A549 (cell line): ENCODE results near the gene C7orf57. TPM values are rescaled to one million over a fixed set of nuclear protein-coding genes. Genes with fewer than 3 reads are reported as not detected.

Experiments
- ATAC-seq, 2 experiments: fragments of 200-7000 bp in 1 of 2; fragments of >200 bp in 1 of 2; cut with Nextera tagmentation in 1 of 2; cut with Tn5 transposase in 1 of 2; 3 replicates each; pipeline versions ENCODE4 v1.8.0 to v1.9.1; 2018 to 2020; ENCODE audit warnings: mild to moderate bottlenecking in 1 of 2, moderate library complexity in 1 of 2
- CTCF ChIA-PET: fragments of 300-600 bp; sonication (Branson Sonifier 250); formaldehyde crosslinking; extraction: SDS; loops from one replicate; lab custom pipeline; 2021; ENCODE audit warnings: antibody characterized with exemption, inconsistent platforms; lab: Yijun Ruan, JAX
- POLR2A ChIA-PET: fragments of 350-600 bp; formaldehyde crosslinking; extraction: SDS; loops from one replicate; lab custom pipeline; 2021; ENCODE audit warnings: antibody characterized with exemption, inconsistent platforms; lab: Yijun Ruan, JAX
- DNase-seq, 2 experiments: peaks; one replicate each; pipeline versions ENCODE4 v3.0.0 to v3.0.0-alpha.2; 2011 to 2016; ENCODE audit warnings: low read depth in 1 of 2, low spot score in 1 of 2
- FAIRE-seq: peaks from 2 replicates; lab custom pipeline; 2011; peaks lifted over from hg19 to GRCh38; lab: Jason Lieb, UNC
- H3K27ac ChIP-seq, 2 experiments: fragments of >200 bp; sonication (Bioruptor Twin); formaldehyde crosslinking; 3 replicates each; pipeline ENCODE4 v1.5.1; 2016 to 2017
- H3K4me1 ChIP-seq: fragments of >200 bp; sonication (Bioruptor Twin); formaldehyde crosslinking; 3 replicates; pipeline ENCODE4 v1.6.1; 2016
- H3K4me2 ChIP-seq: fragments of >200 bp; sonication (Bioruptor Twin); formaldehyde crosslinking; 3 replicates; pipeline ENCODE4 v1.6.1; 2016
- H3K4me3 ChIP-seq: fragments of >200 bp; sonication (Bioruptor Twin); formaldehyde crosslinking; 3 replicates; pipeline ENCODE4 v1.5.1; 2016
- H3K9me3 ChIP-seq: fragments of >200 bp; sonication (Bioruptor Twin); formaldehyde crosslinking; 3 replicates; pipeline ENCODE4 v1.6.1; 2016
- CTCF ChIP-seq: fragments of >200 bp; sonication (Bioruptor Twin); formaldehyde crosslinking; IDR thresholded peaks from 3 replicates; pipeline ENCODE4 v1.5.1; 2016
- HEYL ChIP-seq: fragments of 250-450 bp; sonication (Bioruptor Pico); IDR thresholded peaks from 2 replicates; pipeline ENCODE4 v1.8.0; 2021; ENCODE audit warnings: mild to moderate bottlenecking, moderate library complexity
- HOXB13 ChIP-seq: fragments of 250-450 bp; sonication (Bioruptor Pico); IDR thresholded peaks from 2 replicates; pipeline ENCODE4 v1.5.0; 2020; ENCODE audit warnings: low read depth, mild to moderate bottlenecking, moderate library complexity
- HOXB5 ChIP-seq: fragments of 250-450 bp; sonication (Bioruptor Pico); IDR thresholded peaks from 2 replicates; pipeline ENCODE4 v1.5.0; 2020; ENCODE audit warnings: mild to moderate bottlenecking, moderate library complexity
- KDM1A ChIP-seq: fragments of 200-600 bp; sonication (generic); IDR thresholded peaks from 2 replicates; pipeline ENCODE4 v1.6.1; 2016; ENCODE audit warnings: low read depth, mild to moderate bottlenecking
- NFE2L2 ChIP-seq: fragments of 150-350 bp; conservative IDR thresholded peaks from 2 replicates; pipeline ENCODE4 v1.6.1; 2014; ENCODE audit warnings: low read length
- POLR2AphosphoS2 ChIP-seq: conservative IDR thresholded peaks from 2 replicates; pipeline ENCODE4 v1.6.1; 2012; ENCODE audit warnings: low read length, improper control_type of control experiment, inconsistent platforms
- REST ChIP-seq: fragments of 200-600 bp; sonication (generic); IDR thresholded peaks from 2 replicates; pipeline ENCODE4 v1.6.1; 2016; ENCODE audit warnings: antibody characterized with exemption, mild to moderate bottlenecking, moderate library complexity
- SMC3 ChIP-seq: fragments of >200 bp; sonication (Bioruptor Twin); formaldehyde crosslinking; IDR thresholded peaks from 3 replicates; pipeline ENCODE4 v1.6.1; 2018; ENCODE audit warnings: inconsistent platforms
- ZNF302 ChIP-seq: fragments of 250-450 bp; sonication (Bioruptor Pico); IDR thresholded peaks from 2 replicates; pipeline ENCODE4 v1.9.0; 2021; ENCODE audit warnings: inconsistent platforms, mild to moderate bottlenecking, moderate library complexity
- ZSCAN20 ChIP-seq: fragments of 250-450 bp; sonication (Bioruptor Pico); IDR thresholded peaks from 2 replicates; pipeline ENCODE4 v1.8.0; 2022; ENCODE audit warnings: mild to moderate bottlenecking, moderate library complexity
- WGBS: methylation state at CpG from one replicate; pipeline ENCODE4 v1.1.6; 2017; ENCODE audit errors: missing lambda C conversion rate; 5-methylcytosine and 5-hydroxymethylcytosine counted together
- polyA plus RNA-seq, 4 experiments: library from polyadenylated mRNA; depleted of rRNA in 3 of 4; stranded (reverse); fragments of >200 nt; fragmentation: RNase III in 1 of 4; extraction: RNeasy Plus Mini Kit Qiagen cat#74134 plus additional on column Dnase treatment in 1 of 4; gene quantifications; 2 replicates in 3 of 4; 3 replicates in 1 of 4; pipeline ENCODE4 v1.2.3, GENCODE V29; 2011 to 2017
- TF ChIP-seq, protein P1 (sequence below): fragments of >200 bp; sonication (Bioruptor Twin); formaldehyde crosslinking; IDR thresholded peaks from 3 replicates; pipeline ENCODE4 v1.6.1; 2016
- TF ChIP-seq, protein P2 (sequence below): IDR thresholded peaks from 2 replicates; pipeline ENCODE4 v1.6.1; 2012
- TF ChIP-seq, protein P3 (sequence below): IDR thresholded peaks from 2 replicates; pipeline ENCODE4 v1.6.1; 2012; ENCODE audit warnings: low read depth, borderline replicate concordance

Gene C7orf57
- polyA plus RNA-seq, 2 of the 4 experiments (the other 2 are of a cell fraction) = 0.05 to 0.09 TPM

DNA sequence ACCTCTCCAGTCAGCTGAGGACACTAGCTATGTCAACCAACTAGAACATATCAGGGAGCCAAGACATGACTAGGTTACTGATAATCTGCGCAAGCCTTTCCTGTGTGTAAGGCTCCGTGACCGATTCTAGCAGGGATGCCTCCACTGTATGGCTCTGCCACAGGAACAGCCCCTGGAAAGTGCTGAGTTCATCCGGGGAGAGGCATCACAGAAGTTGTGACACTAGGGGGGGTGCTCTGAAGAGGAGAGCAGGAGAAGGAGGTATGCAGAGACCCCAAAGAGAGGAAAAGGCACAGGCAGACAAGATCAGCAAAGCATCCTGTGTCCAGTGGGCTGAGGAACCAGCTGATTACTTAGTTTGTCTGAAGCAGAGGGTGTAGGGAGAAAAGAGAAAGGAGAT, 67.2 kb downstream of the C7orf57 start (continued):
- TF ChIP-seq CTCF (no peak), ZNF302 (CRISPR knock-in tag) (no peak), HEYL (CRISPR knock-in tag) (no peak)
- TF ChIP-seq, protein P1, sequence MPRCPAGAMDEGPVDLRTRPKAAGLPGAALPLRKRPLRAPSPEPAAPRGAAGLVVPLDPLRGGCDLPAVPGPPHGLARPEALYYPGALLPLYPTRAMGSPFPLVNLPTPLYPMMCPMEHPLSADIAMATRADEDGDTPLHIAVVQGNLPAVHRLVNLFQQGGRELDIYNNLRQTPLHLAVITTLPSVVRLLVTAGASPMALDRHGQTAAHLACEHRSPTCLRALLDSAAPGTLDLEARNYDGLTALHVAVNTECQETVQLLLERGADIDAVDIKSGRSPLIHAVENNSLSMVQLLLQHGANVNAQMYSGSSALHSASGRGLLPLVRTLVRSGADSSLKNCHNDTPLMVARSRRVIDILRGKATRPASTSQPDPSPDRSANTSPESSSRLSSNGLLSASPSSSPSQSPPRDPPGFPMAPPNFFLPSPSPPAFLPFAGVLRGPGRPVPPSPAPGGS = no peak

GRCh38 chr7:48105045-48105444, 69.7 kb downstream of the C7orf57 start:
- TF ChIP-seq, protein P2, sequence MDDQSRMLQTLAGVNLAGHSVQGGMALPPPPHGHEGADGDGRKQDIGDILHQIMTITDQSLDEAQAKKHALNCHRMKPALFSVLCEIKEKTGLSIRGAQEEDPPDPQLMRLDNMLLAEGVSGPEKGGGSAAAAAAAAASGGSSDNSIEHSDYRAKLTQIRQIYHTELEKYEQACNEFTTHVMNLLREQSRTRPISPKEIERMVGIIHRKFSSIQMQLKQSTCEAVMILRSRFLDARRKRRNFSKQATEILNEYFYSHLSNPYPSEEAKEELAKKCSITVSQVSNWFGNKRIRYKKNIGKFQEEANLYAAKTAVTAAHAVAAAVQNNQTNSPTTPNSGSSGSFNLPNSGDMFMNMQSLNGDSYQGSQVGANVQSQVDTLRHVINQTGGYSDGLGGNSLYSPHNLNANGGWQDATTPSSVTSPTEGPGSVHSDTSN = no peak
- TF ChIP-seq, protein P3, sequence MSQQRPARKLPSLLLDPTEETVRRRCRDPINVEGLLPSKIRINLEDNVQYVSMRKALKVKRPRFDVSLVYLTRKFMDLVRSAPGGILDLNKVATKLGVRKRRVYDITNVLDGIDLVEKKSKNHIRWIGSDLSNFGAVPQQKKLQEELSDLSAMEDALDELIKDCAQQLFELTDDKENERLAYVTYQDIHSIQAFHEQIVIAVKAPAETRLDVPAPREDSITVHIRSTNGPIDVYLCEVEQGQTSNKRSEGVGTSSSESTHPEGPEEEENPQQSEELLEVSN = no peak
- TF ChIP-seq ZSCAN20 (CRISPR knock-in tag) = no peak
- no peak for TF ChIP-seq HOXB5 (CRISPR knock-in tag)
- TF ChIP-seq HOXB13 (CRISPR knock-in tag) = no peak
- no peak for TF ChIP-seq KDM1A
- TF ChIP-seq CTCF = no peak
- TF ChIP-seq POLR2AphosphoS2 = no peak
- no peak for TF ChIP-seq SMC3
- no peak for TF ChIP-seq NFE2L2
- no peak for TF ChIP-seq REST
- TF ChIP-seq, all 56 proteins: peak for 0
- Histone ChIP-seq H3K9me3 (no peaks in the 10 kb centered on the region), H3K4me1 (no peaks in the 10 kb centered on the region), H3K27ac (no peak overlapping the region), H3K4me2 (no peak overlapping the region), H3K4me3 (no peak overlapping the region)
- CTCF ChIA-PET = interaction anchor here (0.8 to 11.1 kb wide), 4 partner anchors 16 to 160 kb away, joined by 3 to 177 read pairs (median 88); partner anchors contain the start of gene UPP1
- POLR2A ChIA-PET = no interaction called here
- DNase-seq (no peak), FAIRE-seq (no peak), ATAC-seq (no peak)
- WGBS = 90% methylated on average over 5 of the region's 5 CpGs
